ENCODE results near the gene GNA15. TPM values are rescaled to one million over a fixed set of nuclear protein-coding genes. Genes with fewer than 3 reads are reported as not detected.

GNA15 gene
- total RNA-seq, 2 donors from 2014 or later: 13.0 to 14.0 TPM

GRCh38 chr19:3203805-3204645 is 68.2 kb downstream of the GNA15 start:
- TF ChIP-seq CTCF (IDR thresholded peaks at IDR 0.05): no peak
- H3K36me3 ChIP-seq: peaks cover 31% of the 10 kb centered on the region
- DNase-seq (ENCODE audit: low spot score): no peak

GRCh38 chr19:3204646-3205275 is 68.9 kb downstream of the GNA15 start:
- Histone ChIP-seq H3K27ac (no peak overlapping the region), H3K36me3 (peaks cover 28% of the 10 kb centered on the region), H3K9me3 (no peaks in the 10 kb centered on the region), H3K4me3 (no peak overlapping the region), H3K4me1 (ENCODE audit: control insufficient read depth in 1 of 2, low read depth in 2 of 2) (no peaks in the 10 kb centered on the region), H3K27me3 (replicated peaks; ENCODE audit: insufficient read depth) (no peaks in the 10 kb centered on the region)
- ATAC-seq (ENCODE audit: insufficient number of reproducible peaks, low FRiP score, low read depth): no peak
- DNase-seq (ENCODE audit: low spot score): no peak
- TF ChIP-seq CTCF (IDR thresholded peaks at IDR 0.05): no peak

More at GRCh38 chr19:3203805-3204645, 68.2 kb downstream of the GNA15 start:
- Histone ChIP-seq H3K4me1 (ENCODE audit: control insufficient read depth in 1 of 2, low read depth in 2 of 2) (no peaks in the 10 kb centered on the region), H3K27me3 (replicated peaks; ENCODE audit: insufficient read depth) (no peaks in the 10 kb centered on the region), H3K4me3 (no peak overlapping the region), H3K27ac (no peak overlapping the region), H3K9me3 (no peaks in the 10 kb centered on the region)
- no peak for ATAC-seq (ENCODE audit: insufficient number of reproducible peaks, low FRiP score, low read depth)

GRCh38 chr19:3206216-3206953 is 70.6 kb downstream of the GNA15 start:
- H3K4me3 ChIP-seq: no peak overlapping the region
- no peaks in the 10 kb centered on the region for H3K27me3 ChIP-seq (replicated peaks; ENCODE audit: insufficient read depth)
- no peaks in the 10 kb centered on the region for H3K4me1 ChIP-seq (ENCODE audit: control insufficient read depth in 1 of 2, low read depth in 2 of 2)
- H3K36me3 ChIP-seq: peaks cover 28% of the 10 kb centered on the region
- H3K27ac ChIP-seq: no peak overlapping the region
- no peak for TF ChIP-seq CTCF (IDR thresholded peaks at IDR 0.05)
- H3K9me3 ChIP-seq: no peaks in the 10 kb centered on the region
- ATAC-seq (ENCODE audit: insufficient number of reproducible peaks, low FRiP score, low read depth) (no peak), DNase-seq (ENCODE audit: low spot score) (no peak)

GRCh38 chr19:3207461-3208242 is 71.8 kb downstream of the GNA15 start:
- no peak overlapping the region for H3K27ac ChIP-seq
- no peak overlapping the region for H3K4me3 ChIP-seq
- no peaks in the 10 kb centered on the region for H3K4me1 ChIP-seq (ENCODE audit: control insufficient read depth in 1 of 2, low read depth in 2 of 2)
- H3K27me3 ChIP-seq (replicated peaks; ENCODE audit: insufficient read depth): no peaks in the 10 kb centered on the region
- no peak for DNase-seq (ENCODE audit: low spot score)
- no peak for ATAC-seq (ENCODE audit: insufficient number of reproducible peaks, low FRiP score, low read depth)
- peaks cover 25% of the 10 kb centered on the region for H3K36me3 ChIP-seq
- H3K9me3 ChIP-seq: no peaks in the 10 kb centered on the region
- TF ChIP-seq CTCF (IDR thresholded peaks at IDR 0.05): no peak
